Naive thymus-derived CD8-positive, alpha-beta T cell (primary cell): ENCODE data around the gene KCNJ15. TPM values are rescaled to one million over a fixed set of nuclear protein-coding genes. Genes with fewer than 3 reads are reported as not detected.

Source experiments
- ATAC-seq, 2 donors: fragments of 150-1000 bp; cut with Tn5 transposase in 1 of 2; sonication (Bioruptor Pico), chemical (Tn5 transposase) in 1 of 2; 1 replicate in 1 of 2; 2 replicates in 1 of 2; pipeline ENCODE4 v1.10.0; 2021; ENCODE audit warnings: mild to moderate bottlenecking in 2 of 2, moderate library complexity in 2 of 2
- POLR2A ChIA-PET: fragments of 350-600 bp; sonication (Branson Sonifier 250); formaldehyde crosslinking; loops from one replicate; lab custom pipeline; 2021; ENCODE audit warnings: antibody characterized with exemption; lab: Charles Lee
- DNase-seq, 10 donors: peaks; one replicate each; pipeline versions ENCODE4 v3.0.0 to v3.0.0-alpha.2; 2020 to 2022
- H3K27ac Mint-ChIP-seq, 10 donors: one replicate each; pipeline ENCODE4 v1.8.0; 2020 to 2022; ENCODE audit warnings: mild to moderate bottlenecking in 10 of 10, mixed read lengths in 10 of 10, moderate library complexity in 4 of 10, inconsistent platforms in 1 of 10
- H3K27me3 Mint-ChIP-seq, 5 donors: one replicate each; pipeline ENCODE4 v1.8.0; 2021 to 2022; ENCODE audit warnings: mixed read lengths in 5 of 5
- H3K36me3 Mint-ChIP-seq, 3 donors: one replicate each; pipeline ENCODE4 v1.8.0; 2020 to 2022; ENCODE audit warnings: mixed read lengths in 3 of 3, mild to moderate bottlenecking in 2 of 3, inconsistent platforms in 1 of 3
- H3K4me1 Mint-ChIP-seq, 4 donors: one replicate each; pipeline ENCODE4 v1.8.0; 2021 to 2022; ENCODE audit warnings: mixed read lengths in 4 of 4
- H3K4me3 Mint-ChIP-seq, 10 donors: one replicate each; pipeline ENCODE4 v1.8.0; 2020 to 2022; ENCODE audit warnings: mild to moderate bottlenecking in 10 of 10, mixed read lengths in 10 of 10, moderate library complexity in 6 of 10, inconsistent platforms in 1 of 10
- H3K9me3 Mint-ChIP-seq, 9 donors: one replicate each; pipeline ENCODE4 v1.8.0; 2020 to 2022; ENCODE audit warnings: mixed read lengths in 9 of 9, mild to moderate bottlenecking in 3 of 9, inconsistent platforms in 1 of 9, moderate library complexity in 1 of 9
- polyA plus RNA-seq, 3 donors: library from polyadenylated mRNA; unstranded; fragments of 300-500 nt; fragmentation: Illumina TruSeq; gene quantifications; one replicate each; pipeline ENCODE4 v1.2.3, GENCODE V29; 2021
- total RNA-seq, 8 experiments: library from RNA in 2 of 8; stranded (reverse) in 2 of 8; gene quantifications; one replicate each; pipeline ENCODE4 v1.2.3 and lab custom pipeline; 2021 to 2026

The KCNJ15 gene
- total and polyA plus RNA-seq, 5 experiments from 2014 or later, result not detected

DNA sequence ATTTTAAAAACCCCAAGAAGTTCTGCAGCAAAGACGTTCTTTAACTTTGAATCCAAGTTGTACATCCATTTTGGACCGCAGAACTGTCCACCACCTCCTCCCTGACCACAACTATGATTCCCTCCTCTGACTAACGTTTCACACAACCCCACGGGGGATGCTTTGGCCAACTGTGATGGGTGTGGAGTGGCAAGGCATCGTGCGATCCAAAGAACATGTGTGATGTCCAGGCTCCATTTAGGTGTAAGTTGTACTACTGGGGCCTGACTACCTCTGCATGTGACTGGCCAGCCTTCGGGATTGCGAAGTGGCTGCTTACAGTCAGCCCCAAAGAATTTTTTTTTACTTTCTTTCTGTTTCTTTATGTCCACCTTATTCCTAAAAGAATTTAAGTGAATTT, 6.7 kb downstream of the KCNJ15 start:
- H3K4me1 Mint-ChIP-seq, result no peaks in the 10 kb centered on the region
- no peak overlapping the region for H3K4me3 Mint-ChIP-seq
- H3K9me3 Mint-ChIP-seq, result no peaks in the 10 kb centered on the region
- no peak for DNase-seq
- no peak overlapping the region for H3K27ac Mint-ChIP-seq
- ATAC-seq, result no peak
- POLR2A ChIA-PET, result no interaction called here
- no peaks in the 10 kb centered on the region for H3K36me3 Mint-ChIP-seq
- H3K27me3 Mint-ChIP-seq, result peaks cover 5 to 20% (median 11%) of the 10 kb centered on the region in 5 donors

DNA sequence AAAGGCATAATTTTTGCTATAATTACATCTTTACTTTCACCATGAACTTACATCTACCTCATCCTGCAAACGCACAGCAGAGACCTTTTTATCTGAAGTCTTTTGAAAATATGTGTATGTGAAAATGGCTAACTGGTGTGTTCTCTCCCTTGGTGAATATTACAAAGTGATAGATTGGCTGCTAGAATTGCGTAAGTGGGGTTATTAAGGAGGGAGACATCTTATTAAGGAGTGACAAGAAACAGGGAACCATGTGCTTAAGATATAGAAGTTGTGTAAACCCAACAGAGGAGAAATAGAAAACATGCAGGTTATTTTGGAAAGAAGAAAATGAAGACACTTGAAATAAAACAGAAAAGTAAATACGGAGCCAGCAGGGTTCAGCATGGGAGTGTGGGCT, 7.8 kb downstream of the KCNJ15 start:
- no peak for ATAC-seq
- H3K27me3 Mint-ChIP-seq, result peaks cover 5 to 19% (median 9%) of the 10 kb centered on the region in 5 donors
- H3K4me3 Mint-ChIP-seq, result no peak overlapping the region
- no peaks in the 10 kb centered on the region for H3K4me1 Mint-ChIP-seq
- DNase-seq, result no peak
- no peaks in the 10 kb centered on the region for H3K9me3 Mint-ChIP-seq
- H3K27ac Mint-ChIP-seq, result peak overlapping the region in 1 of 10 donors; percentile 29
- no peaks in the 10 kb centered on the region for H3K36me3 Mint-ChIP-seq
- POLR2A ChIA-PET, result no interaction called here

DNA sequence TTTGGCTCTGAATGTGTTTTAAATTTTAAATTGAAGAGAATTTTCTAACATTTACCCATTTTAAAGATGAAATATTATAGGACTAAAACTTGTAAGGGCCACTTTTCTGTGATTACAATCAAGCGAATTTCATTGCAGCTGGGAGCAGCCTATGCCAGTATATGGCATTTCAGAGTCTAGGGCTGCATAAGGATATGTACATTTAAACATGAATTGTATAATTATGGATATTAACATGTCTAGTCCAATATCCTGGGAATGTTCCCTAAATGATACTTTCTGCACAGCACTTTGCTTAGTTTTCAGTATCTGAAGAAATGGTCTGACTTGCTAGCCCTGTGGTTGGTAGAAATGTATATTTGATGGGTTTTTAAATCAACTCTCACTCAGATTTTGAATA, 8.4 kb downstream of the KCNJ15 start:
- DNase-seq (no peak), ATAC-seq (no peak)
- Mint-ChIP-seq H3K27ac (no peak overlapping the region), H3K4me3 (no peak overlapping the region), H3K36me3 (no peaks in the 10 kb centered on the region), H3K27me3 (peaks cover 5 to 18% (median 9%) of the 10 kb centered on the region in 5 donors), H3K9me3 (no peaks in the 10 kb centered on the region), H3K4me1 (no peaks in the 10 kb centered on the region)
- POLR2A ChIA-PET, result no interaction called here

- peaks cover 5 to 15% (median 9%) of the 10 kb centered on the region in 5 donors for H3K27me3 Mint-ChIP-seq
- DNase-seq, result no peak
- H3K9me3 Mint-ChIP-seq, result no peaks in the 10 kb centered on the region
- POLR2A ChIA-PET, result no interaction called here
- no peak for ATAC-seq
- no peak overlapping the region for H3K4me3 Mint-ChIP-seq
- no peak overlapping the region for H3K27ac Mint-ChIP-seq
- no peaks in the 10 kb centered on the region for H3K4me1 Mint-ChIP-seq
- no peaks in the 10 kb centered on the region for H3K36me3 Mint-ChIP-seq
Measured at GRCh38 chr21:38266732-38267131, 9.9 kb downstream of the KCNJ15 start.

- H3K27ac Mint-ChIP-seq, result no peak overlapping the region
- H3K4me3 Mint-ChIP-seq, result no peak overlapping the region
- H3K4me1 Mint-ChIP-seq, result no peaks in the 10 kb centered on the region
- no peaks in the 10 kb centered on the region for H3K9me3 Mint-ChIP-seq
- DNase-seq, result no peak
- peaks cover 5 to 15% (median 9%) of the 10 kb centered on the region in 5 donors for H3K27me3 Mint-ChIP-seq
- ATAC-seq, result no peak
- H3K36me3 Mint-ChIP-seq, result no peaks in the 10 kb centered on the region
- POLR2A ChIA-PET, result no interaction called here
Measured at GRCh38 chr21:38267136-38267755, 10.5 kb downstream of the KCNJ15 start.

DNA sequence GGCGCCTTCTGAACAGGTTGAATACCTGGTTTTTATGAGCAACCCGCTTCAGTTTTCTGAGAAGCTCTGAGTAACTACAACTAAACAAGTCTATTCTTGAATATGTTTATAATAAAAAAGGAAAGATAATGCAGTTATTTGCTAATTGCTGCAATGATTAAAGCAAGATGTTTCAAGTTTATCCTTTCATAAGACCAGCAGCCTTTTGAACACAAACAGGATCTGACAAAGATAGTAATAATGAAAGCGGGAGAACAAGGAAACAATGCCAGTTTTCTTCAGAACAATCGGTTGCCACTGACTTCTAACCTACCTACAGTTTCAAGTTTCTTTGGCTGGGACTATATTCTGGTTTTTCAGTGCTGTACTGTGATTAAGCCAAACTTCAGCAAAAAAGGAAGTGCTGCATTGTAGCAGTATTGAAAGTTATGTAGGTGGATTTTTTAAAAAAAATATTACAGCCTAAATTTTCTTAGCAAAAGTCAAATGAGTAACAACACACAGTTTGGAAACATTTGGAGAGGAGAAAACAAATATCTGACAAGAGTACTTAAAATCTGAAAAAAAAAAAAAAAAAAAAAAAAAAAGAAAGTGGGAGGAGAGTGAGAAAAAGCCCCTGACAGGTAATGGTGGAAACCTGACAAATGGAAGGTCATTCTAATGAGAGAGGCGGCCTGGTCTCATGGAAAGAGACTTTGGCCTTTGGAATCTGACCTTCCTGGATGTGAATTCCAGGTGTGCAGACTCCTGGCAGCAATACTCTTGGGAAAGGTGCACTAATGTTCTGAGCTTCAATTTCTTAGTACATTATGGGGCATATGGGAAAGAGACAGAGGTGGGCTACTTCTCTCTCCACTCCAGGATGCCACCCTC, 11.4 kb downstream of the KCNJ15 start:
- Mint-ChIP-seq H3K27ac (no peak overlapping the region), H3K9me3 (no peaks in the 10 kb centered on the region), H3K4me1 (no peaks in the 10 kb centered on the region), H3K36me3 (no peaks in the 10 kb centered on the region), H3K27me3 (peaks cover 5 to 15% (median 9%) of the 10 kb centered on the region in 5 donors), H3K4me3 (no peak overlapping the region)
- ATAC-seq, result no peak
- POLR2A ChIA-PET, result no interaction called here
- no peak for DNase-seq

DNA sequence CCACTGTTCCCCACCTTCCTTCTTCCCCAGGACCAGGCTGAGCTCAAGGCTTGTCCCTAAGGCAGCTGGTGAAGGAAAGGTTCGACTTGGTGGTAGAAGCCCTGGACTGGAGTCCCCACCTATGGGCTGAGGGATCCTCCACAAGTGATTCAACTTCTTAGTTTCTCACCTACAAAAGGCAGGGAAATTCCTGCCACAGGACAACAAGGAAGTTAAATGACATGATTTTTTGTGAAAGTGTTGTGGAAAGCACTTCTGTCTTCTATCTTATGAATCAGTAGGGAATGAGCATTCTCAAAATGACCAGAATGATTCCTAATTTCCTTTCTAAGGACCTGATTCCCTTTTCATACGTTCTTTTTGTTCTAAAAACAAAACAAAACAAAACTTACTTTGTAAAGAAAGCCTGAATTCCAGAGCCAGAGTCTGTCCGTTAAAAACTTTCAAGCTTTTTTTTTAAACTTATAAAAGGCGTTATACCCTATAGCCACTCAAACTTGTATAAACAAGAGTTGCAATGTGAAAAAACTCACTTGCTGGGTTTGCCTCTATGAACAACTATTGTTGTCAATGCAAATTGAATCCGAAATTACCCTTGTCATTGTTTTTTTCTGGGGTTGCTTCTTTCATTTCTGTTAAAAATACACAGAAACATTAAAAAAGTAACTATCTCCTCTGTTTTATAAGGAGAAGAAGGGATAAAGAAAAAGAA, 12.2 kb downstream of the KCNJ15 start:
- POLR2A ChIA-PET, result no interaction called here
- no peak for ATAC-seq
- Mint-ChIP-seq H3K4me1 (no peaks in the 10 kb centered on the region), H3K36me3 (no peaks in the 10 kb centered on the region), H3K27me3 (peaks cover 5 to 15% (median 9%) of the 10 kb centered on the region in 5 donors), H3K9me3 (no peaks in the 10 kb centered on the region), H3K4me3 (no peak overlapping the region), H3K27ac (no peak overlapping the region)
- DNase-seq, result no peak

DNA sequence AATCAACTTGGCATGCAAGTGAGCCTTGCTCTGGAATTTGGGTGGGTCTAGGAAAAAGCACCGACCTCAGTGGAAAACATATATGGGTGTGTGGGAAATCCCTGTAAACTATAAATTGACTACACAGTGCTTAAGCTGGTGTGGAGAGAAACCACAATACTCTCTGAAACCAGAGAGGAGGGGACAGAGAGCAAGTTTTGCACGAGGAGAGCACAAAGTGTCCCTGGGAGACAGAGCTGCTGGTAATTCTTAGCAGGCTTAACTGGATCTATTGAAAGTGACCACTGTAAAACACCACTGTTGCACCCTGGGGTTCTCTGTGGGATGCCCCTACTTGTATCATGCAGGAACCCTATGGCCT, 12.8 kb downstream of the KCNJ15 start:
- H3K27ac Mint-ChIP-seq, result no peak overlapping the region
- ATAC-seq (no peak), DNase-seq (no peak)
- no peaks in the 10 kb centered on the region for H3K4me1 Mint-ChIP-seq
- H3K27me3 Mint-ChIP-seq, result peaks cover 5 to 14% (median 9%) of the 10 kb centered on the region in 5 donors
- POLR2A ChIA-PET, result no interaction called here
- H3K9me3 Mint-ChIP-seq, result no peaks in the 10 kb centered on the region
- no peak overlapping the region for H3K4me3 Mint-ChIP-seq
- no peaks in the 10 kb centered on the region for H3K36me3 Mint-ChIP-seq

DNA sequence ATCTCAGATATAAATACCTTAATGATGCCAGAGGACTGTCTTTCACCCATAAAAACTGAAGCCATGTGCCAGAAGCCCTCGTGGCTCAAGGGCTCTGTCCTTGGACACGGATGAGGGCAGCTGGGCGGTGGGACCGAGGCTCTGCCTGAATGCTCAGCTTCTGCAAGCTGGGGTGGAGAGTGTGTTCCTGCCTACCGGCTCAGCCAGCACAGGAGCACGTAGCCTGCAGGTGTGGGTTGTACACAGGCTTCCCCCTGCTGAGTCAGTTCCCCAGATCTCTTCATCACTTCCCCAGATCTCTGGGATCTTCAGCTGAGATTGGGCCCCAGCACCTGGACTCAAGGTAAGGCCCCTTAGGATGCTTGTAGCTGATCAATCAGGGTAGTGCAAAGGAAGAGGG, 15.4 kb downstream of the KCNJ15 start:
- Mint-ChIP-seq H3K27me3 (peaks cover 0 to 5% (median 4%) of the 10 kb centered on the region in 5 donors), H3K9me3 (peaks cover 0 to 3% (median 0%) of the 10 kb centered on the region in 9 donors), H3K4me1 (no peaks in the 10 kb centered on the region), H3K27ac (no peak overlapping the region), H3K36me3 (no peaks in the 10 kb centered on the region), H3K4me3 (no peak overlapping the region)
- POLR2A ChIA-PET, result no interaction called here
- no peak for DNase-seq
- no peak for ATAC-seq

DNA sequence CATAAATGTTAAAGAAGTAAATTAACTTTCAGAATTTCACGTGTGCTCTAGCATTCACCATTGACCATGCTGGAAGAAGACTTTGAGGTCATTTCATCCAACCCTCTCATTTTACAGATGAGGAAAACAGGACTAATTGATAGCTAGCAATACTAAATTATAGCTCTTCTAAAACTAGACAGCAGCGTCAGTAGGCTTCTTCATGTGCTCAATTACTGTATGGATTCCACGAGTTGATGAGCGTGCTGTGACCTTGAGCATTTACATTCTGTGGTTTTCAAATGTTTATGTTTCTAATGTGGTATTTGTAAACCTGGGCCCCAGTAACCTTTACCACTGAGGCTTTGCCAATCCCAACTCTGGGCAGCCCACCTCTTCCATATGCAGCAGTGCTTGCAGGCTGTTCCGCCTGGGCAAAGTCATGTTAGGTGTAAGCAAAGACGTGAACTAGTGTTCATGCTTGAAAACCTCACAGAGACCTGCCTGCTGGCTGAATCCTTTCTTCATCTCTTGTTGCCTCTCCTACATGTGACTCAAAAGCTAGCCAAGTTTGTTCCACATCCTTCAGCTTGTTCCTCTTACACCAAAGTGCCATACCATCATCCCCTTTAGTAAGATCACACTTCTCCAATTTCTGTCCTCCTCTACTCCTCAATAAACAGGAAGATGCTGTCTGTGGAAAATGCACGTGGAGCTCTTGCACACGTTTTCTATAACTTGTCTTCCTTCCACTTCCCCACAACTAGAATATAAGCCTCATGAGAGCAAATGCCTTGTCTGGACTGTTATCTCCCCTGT, 17.2 kb downstream of the KCNJ15 start:
- POLR2A ChIA-PET, result no interaction called here
- DNase-seq (no peak), ATAC-seq (no peak)
- Mint-ChIP-seq H3K9me3 (peaks cover 0 to 3% (median 0%) of the 10 kb centered on the region in 9 donors), H3K4me1 (no peaks in the 10 kb centered on the region), H3K4me3 (no peak overlapping the region), H3K27ac (peak overlapping the region in 1 of 10 donors; percentile 10), H3K27me3 (peaks cover 0 to 9% (median 5%) of the 10 kb centered on the region in 5 donors), H3K36me3 (no peaks in the 10 kb centered on the region)

DNA sequence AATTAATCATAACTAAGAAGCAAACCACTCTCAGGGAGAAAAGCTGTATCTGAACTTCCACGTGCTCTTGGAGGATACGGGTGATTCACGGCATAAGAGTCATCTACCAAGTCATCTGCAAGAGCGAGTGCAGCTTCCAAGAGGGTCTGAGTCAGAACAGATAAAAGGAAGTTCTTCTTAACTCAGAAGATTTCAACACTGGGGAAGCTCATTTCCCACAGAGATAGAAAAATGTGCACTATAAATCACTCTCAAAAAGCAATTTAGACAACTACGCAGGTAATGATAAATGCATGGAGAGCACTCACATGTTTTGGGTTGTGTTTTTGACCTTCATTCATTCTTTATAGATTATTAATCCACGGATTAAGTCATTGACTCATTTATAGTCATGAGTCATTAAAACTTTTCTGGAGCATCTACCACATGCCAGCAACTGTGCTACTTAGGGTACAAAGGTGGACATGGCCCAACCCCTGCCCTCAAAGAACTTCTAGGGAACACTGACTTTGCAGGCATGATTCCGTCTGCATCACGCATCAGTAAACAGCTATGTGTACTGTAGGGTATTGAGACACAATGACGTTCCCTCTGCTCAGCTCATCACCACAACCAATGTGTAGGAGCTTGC, 20.8 kb downstream of the KCNJ15 start:
- DNase-seq (no peak), ATAC-seq (peak in 1 of 2 donors; percentile 35)
- H3K4me3 Mint-ChIP-seq, result no peak overlapping the region
- POLR2A ChIA-PET, result no interaction called here
- H3K27ac Mint-ChIP-seq, result no peak overlapping the region
- H3K36me3 Mint-ChIP-seq, result no peaks in the 10 kb centered on the region
- peaks cover 0 to 3% (median 0%) of the 10 kb centered on the region in 9 donors for H3K9me3 Mint-ChIP-seq
- H3K4me1 Mint-ChIP-seq, result no peaks in the 10 kb centered on the region
- peaks cover 0 to 9% (median 3%) of the 10 kb centered on the region in 5 donors for H3K27me3 Mint-ChIP-seq

GRCh38 chr21:38280454-38280853, 23.7 kb downstream of the KCNJ15 start:
- Mint-ChIP-seq H3K27ac (no peak overlapping the region), H3K4me3 (no peak overlapping the region), H3K4me1 (no peaks in the 10 kb centered on the region), H3K36me3 (no peaks in the 10 kb centered on the region), H3K27me3 (peaks cover 0 to 10% (median 4%) of the 10 kb centered on the region in 5 donors), H3K9me3 (peaks cover 0 to 3% (median 0%) of the 10 kb centered on the region in 9 donors)
- ATAC-seq, result no peak
- no peak for DNase-seq
- POLR2A ChIA-PET, result no interaction called here
